GM12873 (cell line): Measurements from ENCODE around the gene ZRANB3.

Source experiments
- TF ChIP-seq, protein P1 (sequence below): IDR thresholded peaks from 2 replicates; pipeline ENCODE4 v1.5.1; 2012; ENCODE audit warnings: low read depth, mild to moderate bottlenecking, moderate library complexity, low read length, control low read depth; ENCODE audit not compliant: insufficient read depth; ENCODE audit errors: missing control alignments

ZRANB3 gene

DNA sequence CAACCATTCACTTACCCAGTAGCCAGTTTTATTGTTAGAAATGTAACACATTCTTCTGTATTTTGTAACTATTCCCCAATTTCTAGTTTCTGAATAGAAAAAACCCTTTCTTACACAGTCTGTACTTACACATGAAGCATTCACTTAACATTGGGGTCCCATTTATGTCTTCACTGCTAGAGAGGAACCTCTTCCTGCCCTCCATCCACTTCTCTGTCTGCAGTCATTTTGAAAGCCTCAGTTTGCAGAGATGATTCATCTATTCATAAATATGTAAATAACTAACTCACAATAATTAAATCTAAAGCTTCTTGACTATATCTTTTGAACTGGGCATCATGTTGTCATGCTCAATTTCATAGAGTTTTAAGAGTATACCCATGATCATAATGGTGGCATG, 55.9 kb downstream of the ZRANB3 start:
- TF ChIP-seq, protein P1, sequence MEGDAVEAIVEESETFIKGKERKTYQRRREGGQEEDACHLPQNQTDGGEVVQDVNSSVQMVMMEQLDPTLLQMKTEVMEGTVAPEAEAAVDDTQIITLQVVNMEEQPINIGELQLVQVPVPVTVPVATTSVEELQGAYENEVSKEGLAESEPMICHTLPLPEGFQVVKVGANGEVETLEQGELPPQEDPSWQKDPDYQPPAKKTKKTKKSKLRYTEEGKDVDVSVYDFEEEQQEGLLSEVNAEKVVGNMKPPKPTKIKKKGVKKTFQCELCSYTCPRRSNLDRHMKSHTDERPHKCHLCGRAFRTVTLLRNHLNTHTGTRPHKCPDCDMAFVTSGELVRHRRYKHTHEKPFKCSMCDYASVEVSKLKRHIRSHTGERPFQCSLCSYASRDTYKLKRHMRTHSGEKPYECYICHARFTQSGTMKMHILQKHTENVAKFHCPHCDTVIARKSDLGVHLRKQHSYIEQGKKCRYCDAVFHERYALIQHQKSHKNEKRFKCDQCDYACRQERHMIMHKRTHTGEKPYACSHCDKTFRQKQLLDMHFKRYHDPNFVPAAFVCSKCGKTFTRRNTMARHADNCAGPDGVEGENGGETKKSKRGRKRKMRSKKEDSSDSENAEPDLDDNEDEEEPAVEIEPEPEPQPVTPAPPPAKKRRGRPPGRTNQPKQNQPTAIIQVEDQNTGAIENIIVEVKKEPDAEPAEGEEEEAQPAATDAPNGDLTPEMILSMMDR, result no peak

DNA sequence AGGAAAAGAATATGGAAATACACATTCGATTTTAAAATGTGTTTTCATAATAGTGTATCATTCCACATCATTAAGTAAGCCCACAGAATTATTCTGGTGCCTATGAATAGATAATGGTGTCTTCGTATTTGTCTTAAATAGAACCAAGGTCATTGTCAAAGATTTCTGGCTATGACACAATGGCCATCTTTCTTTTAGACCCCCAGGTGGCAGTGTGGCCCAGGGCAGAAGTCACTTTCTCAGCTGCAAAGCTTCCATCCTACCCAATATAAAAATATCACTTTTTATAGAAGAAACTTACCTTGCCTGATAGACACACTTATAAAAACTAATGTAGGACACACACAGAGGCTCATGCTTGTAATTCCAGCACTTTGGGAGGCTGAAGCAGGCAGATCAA, 57.5 kb downstream of the ZRANB3 start:
- TF ChIP-seq, protein P1, result peak; percentile 52

DNA sequence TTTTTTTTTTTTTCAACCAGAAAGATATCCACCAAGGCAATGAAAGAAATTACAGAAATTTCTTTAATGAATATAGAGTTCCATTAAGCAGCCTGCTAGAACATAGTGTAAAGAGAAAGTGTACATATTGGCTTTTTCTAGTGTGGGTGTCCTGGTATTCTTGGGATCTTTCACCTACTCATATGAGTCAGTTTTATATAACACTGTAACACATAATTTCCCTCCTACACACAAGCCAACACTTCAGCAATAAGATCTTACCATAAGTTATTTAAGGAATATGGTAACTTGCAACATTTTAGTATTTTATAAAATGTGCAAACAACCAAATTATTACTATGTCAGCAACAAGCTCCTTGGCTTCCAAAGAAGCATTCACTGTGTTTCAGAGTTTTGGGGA, 59.9 kb downstream of the ZRANB3 start:
- TF ChIP-seq, protein P1, result no peak

DNA sequence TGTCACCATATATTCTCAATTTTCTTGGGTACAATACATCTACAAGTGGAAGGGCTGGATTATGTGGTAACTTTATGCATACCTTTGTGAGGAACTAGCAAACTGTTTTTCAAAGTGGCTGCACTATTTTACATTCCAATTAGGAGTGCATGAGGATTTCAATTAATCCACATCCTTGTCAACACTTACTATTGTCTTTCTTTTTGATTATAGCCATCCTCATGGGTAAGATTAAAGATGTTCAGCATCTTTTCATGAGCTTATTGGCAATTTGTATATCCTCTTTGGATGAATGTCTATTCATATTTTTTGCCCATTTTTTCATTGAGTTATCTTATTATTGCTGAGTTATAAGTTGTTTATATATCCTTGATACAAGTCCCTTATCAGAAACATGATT, 73.7 kb downstream of the ZRANB3 start:
- TF ChIP-seq, protein P1, result no peak

DNA sequence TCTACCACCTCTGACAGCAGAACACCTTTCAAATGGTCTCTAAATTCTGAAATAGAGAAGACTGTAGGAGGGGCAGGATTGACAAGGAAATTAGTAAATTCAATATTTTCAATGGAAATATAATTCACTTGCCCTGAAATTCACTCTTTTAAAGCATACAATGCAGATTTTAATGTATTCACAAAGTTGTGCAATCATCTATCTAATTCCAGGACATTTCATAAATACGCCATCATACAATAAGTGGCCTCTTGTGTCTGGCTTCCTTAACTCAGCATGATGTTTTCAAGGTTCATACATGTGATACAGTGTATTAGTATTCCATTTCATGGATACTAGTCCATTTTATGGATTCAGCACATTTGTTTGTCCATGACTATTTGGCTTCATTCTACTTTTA, 74.2 kb downstream of the ZRANB3 start:
- TF ChIP-seq, protein P1, result no peak

DNA sequence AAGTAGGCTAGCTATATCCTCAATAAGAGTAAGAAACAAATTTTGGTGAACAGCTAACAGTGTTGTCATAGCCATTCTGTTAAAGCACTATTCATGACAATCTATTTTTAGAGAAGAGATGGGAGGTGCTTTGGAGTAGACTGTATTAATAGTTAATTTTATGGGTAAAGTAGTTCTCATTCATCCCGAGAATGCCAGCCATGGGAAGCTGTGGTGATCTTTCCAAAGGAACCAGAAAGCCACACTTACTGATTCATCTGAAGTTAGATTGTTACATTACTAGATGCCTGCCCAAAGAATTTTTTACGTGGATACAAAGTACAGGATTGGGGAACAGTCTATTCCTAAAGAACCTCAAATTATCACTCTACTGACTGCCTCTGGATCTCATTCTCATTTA, 74.6 kb downstream of the ZRANB3 start:
- TF ChIP-seq, protein P1, result no peak

DNA sequence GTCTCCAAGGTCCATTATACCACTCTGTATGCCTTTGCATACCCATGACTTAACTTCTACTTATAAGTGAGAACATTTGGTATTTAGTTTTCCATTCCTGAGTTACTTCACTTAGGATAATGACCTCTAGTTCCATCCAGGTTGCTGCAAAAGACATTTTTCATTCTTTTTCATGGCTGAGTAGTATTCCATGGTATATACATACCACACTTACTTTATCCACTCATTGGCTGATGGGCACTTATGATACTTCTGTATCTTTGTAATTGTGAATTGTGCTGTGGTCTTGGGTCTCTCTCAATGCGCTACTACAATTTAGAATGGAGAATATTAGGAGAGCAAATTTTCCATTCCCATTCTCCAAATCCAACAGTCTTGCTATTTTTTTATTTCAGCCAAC, 76.4 kb downstream of the ZRANB3 start:
- TF ChIP-seq, protein P1, result no peak
